Omental fat pad (tissue), 4 donors: ENCODE measurements around the gene CT47B1. TPM values are rescaled to one million over a fixed set of nuclear protein-coding genes. Genes with fewer than 3 reads are reported as not detected.

Experiments
- ATAC-seq: fragments of 150-250 bp; one replicate; pipeline ENCODE4 v1.9.1; 2016; ENCODE audit warnings: mild to moderate bottlenecking, moderate library complexity; ENCODE audit not compliant: low FRiP score
- DNase-seq: peaks from one replicate; pipeline ENCODE4 v3.0.0-alpha.2; 2019; ENCODE audit warnings: low spot score
- CTCF ChIP-seq, 3 donors: fragments of 450-650 bp; IDR thresholded peaks; one replicate each; pipeline ENCODE4 v1.5.1; 2016 to 2017; ENCODE audit warnings: antibody characterized with exemption in 3 of 3, mild to moderate bottlenecking in 3 of 3, moderate library complexity in 2 of 3
- small RNA-seq: library from RNA; depleted of rRNA; stranded (forward); fragments of <200 nt; gene quantifications from one replicate; pipeline ENCODE3, GENCODE V24; 2016
- total RNA-seq, 4 donors: library from RNA; depleted of rRNA; stranded (reverse); fragments of >200 nt; gene quantifications; one replicate each; pipeline ENCODE4 v1.1.0, GENCODE V29; 2016

CT47B1 gene
- total RNA-seq, 4 donors from 2014 or later: not detected

- no peak for ATAC-seq
- no peak for DNase-seq
- no peak for TF ChIP-seq CTCF (IDR thresholded peaks at IDR 0.05)
Measured at GRCh38 chrX:120823556-120823955, 52.1 kb downstream of the CT47B1 start.

Small RNA genes lying within 50 kb of the gene (small RNA-seq; reads per million reads assigned to genes)
- not detected for gene AC008162.1

Other genes starting within 250 kb of the CT47B1 start
- gene C1GALT1C1, start 245.8 kb downstream of the CT47B1 start, total RNA-seq: 10 to 100 TPM; 20.8 to 37.1 (median 27.3) TPM
- gene CT47A11, start 61.3 kb upstream of the CT47B1 start, total RNA-seq: not detected
- gene CT47A10, start 66.2 kb upstream of the CT47B1 start, total RNA-seq: not detected
- gene CT47A9, start 71.0 kb upstream of the CT47B1 start, total RNA-seq: not detected
- not detected for gene CT47A8, start 75.9 kb upstream of the CT47B1 start, total RNA-seq
- not detected for gene CT47A7, start 80.7 kb upstream of the CT47B1 start, total RNA-seq
- gene CT47A6, start 85.6 kb upstream of the CT47B1 start, total RNA-seq: not detected
- not detected for gene CT47A5, start 90.5 kb upstream of the CT47B1 start, total RNA-seq
- not detected for gene CT47A4, start 95.3 kb upstream of the CT47B1 start, total RNA-seq
- not detected for gene CT47A3, start 100.2 kb upstream of the CT47B1 start, total RNA-seq
- not detected for gene CT47A2, start 105.1 kb upstream of the CT47B1 start, total RNA-seq
- gene CT47A1, start 109.9 kb upstream of the CT47B1 start, total RNA-seq: not detected
- 1 to 10 TPM; 4.0 to 9.8 (median 7.5) TPM for gene GLUD2, start 171.7 kb upstream of the CT47B1 start, total RNA-seq